Measurements from ENCODE around the gene CC2D1A. TPM values are rescaled to one million over a fixed set of nuclear protein-coding genes. Genes with fewer than 3 reads are reported as not detected.

CC2D1A gene
- polyA plus RNA-seq, 1 of the 3 experiments (the other 2 are of a cell fraction): 24.2 TPM

DNA sequence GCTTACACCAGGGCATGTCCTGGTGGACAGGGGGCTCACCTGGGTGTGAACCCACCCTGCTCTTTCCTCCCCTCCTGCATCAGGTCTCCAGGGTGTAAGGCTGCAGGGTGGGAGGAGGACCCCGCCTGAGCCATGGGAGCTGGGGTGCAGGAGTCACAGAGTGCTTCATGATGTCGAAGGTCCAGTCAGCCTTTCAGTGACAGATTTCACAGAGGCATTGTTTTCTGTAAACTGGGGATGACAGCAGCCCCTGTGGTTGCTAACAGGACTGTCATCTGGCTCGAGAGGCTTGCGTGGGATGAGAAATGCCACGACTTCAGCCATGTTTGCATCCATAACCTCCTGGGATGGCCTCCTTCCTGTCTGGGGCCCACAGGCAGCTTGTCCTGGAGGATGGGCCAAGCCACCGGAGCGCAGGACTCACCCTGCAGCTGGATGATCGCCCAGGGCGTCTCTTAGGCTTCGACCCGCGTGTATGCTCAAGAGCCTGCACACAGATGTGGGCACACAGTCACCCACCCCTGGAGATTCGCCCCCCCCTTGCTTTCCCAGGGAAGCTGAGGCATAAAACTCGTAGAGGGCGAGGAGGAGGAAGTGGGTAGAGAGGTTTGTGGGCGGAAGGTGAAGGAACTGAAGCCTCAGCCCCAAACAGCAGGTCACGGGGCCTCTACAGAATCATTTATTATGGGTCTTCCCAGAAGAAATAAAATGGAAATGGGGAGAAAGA lies 24.1 kb upstream of the CC2D1A start (continued):
- TF ChIP-seq REST (IDR thresholded peaks at IDR 0.05; ENCODE audit: low read depth, low read length): no peak

DNA sequence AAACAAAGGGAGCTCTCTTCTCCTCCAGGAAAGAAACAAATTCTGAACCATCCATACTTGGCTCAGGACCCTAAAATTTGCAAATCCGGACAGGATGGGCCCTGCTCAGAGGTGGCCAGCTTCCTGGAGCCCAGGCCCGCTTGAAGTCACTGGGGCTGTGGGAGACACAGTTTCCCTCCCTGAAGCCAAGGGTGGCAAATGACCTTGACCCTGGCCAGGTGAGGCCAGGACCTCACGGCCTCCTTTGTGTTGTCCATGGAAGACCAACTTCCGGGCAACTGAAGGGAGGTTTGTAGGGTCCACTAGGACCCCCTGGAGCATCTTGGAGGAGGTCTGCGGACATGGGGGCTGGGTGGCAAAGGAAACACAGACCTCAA lies 23.6 kb upstream of the CC2D1A start:
- H3K9me3 ChIP-seq: no peaks in the 10 kb centered on the region
- no peak overlapping the region for H3K27ac ChIP-seq (ENCODE audit: low read depth in 2 of 2, low read length in 1 of 2)
- H3K4me2 ChIP-seq: no peak overlapping the region
- no peaks in the 10 kb centered on the region for H4K20me1 ChIP-seq (ENCODE audit: insufficient read depth)
- H3K79me2 ChIP-seq (ENCODE audit: insufficient read depth): no peaks in the 10 kb centered on the region
- no peak overlapping the region for H3K4me3 ChIP-seq (ENCODE audit: low read depth in 2 of 2, low read length in 1 of 2)
- DNase-seq: no peak
- no peaks in the 10 kb centered on the region for H3F3A ChIP-seq (replicated peaks; ENCODE audit: insufficient read depth)
- no peaks in the 10 kb centered on the region for H3K9me2 ChIP-seq
- 80% methylated on average over 1 of the region's 5 CpGs for WGBS (ENCODE audit: low lambda C conversion rate)
- ChIA-PET POLR2A (interaction anchor here (1.0 kb wide), 1 partner anchor 10 kb away, joined by 3 read pairs; no protein-coding TSS in a partner anchor), CTCF (interaction anchor here (0.7 to 13.8 kb wide), 14 partner anchors 9 to 193 kb away, joined by 3 to 146 read pairs (median 8); partner anchors contain the start of genes IL27RA and MISP3)
- no peak overlapping the region for H3K9ac ChIP-seq
- no peak for TF ChIP-seq RXRA (IDR thresholded peaks at IDR 0.05; ENCODE audit: borderline replicate concordance, low read depth)
- no peak for TF ChIP-seq GABPA (IDR thresholded peaks at IDR 0.05; ENCODE audit: low read depth)
- no peak for TF ChIP-seq FOXJ3 (CRISPR knock-in tag; IDR thresholded peaks at IDR 0.05)
- TF ChIP-seq TAF1 (IDR thresholded peaks at IDR 0.05; ENCODE audit: borderline replicate concordance, low read depth, low read length): no peak
- no peak for TF ChIP-seq ELF1 (IDR thresholded peaks at IDR 0.05)
- no peak for TF ChIP-seq USF2 (IDR thresholded peaks at IDR 0.05; ENCODE audit: borderline replicate concordance, low read depth, low read length)
- TF ChIP-seq MXI1 (IDR thresholded peaks at IDR 0.05; ENCODE audit: low read depth, low read length): no peak
- no peak for TF ChIP-seq TEAD4 (IDR thresholded peaks at IDR 0.05; ENCODE audit: borderline replicate concordance, insufficient read depth)
- TF ChIP-seq GATA2 (CRISPR knock-in tag; IDR thresholded peaks at IDR 0.05): no peak
- TF ChIP-seq, protein P1, sequence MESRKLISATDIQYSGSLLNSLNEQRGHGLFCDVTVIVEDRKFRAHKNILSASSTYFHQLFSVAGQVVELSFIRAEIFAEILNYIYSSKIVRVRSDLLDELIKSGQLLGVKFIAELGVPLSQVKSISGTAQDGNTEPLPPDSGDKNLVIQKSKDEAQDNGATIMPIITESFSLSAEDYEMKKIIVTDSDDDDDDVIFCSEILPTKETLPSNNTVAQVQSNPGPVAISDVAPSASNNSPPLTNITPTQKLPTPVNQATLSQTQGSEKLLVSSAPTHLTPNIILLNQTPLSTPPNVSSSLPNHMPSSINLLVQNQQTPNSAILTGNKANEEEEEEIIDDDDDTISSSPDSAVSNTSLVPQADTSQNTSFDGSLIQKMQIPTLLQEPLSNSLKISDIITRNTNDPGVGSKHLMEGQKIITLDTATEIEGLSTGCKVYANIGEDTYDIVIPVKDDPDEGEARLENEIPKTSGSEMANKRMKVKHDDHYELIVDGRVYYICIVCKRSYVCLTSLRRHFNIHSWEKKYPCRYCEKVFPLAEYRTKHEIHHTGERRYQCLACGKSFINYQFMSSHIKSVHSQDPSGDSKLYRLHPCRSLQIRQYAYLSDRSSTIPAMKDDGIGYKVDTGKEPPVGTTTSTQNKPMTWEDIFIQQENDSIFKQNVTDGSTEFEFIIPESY (IDR thresholded peaks at IDR 0.05; ENCODE audit: borderline replicate concordance, low read depth): no peak
- no peak for TF ChIP-seq YY1 (IDR thresholded peaks at IDR 0.05; ENCODE audit: low read depth)
- TF ChIP-seq RFX5 (IDR thresholded peaks at IDR 0.05; ENCODE audit: low read length): no peak
- TF ChIP-seq, protein P2, sequence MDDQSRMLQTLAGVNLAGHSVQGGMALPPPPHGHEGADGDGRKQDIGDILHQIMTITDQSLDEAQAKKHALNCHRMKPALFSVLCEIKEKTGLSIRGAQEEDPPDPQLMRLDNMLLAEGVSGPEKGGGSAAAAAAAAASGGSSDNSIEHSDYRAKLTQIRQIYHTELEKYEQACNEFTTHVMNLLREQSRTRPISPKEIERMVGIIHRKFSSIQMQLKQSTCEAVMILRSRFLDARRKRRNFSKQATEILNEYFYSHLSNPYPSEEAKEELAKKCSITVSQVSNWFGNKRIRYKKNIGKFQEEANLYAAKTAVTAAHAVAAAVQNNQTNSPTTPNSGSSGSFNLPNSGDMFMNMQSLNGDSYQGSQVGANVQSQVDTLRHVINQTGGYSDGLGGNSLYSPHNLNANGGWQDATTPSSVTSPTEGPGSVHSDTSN (IDR thresholded peaks at IDR 0.05): no peak
- TF ChIP-seq MAX (IDR thresholded peaks at IDR 0.05; ENCODE audit: low read depth): no peak
- no peak for TF ChIP-seq SMC3 (IDR thresholded peaks at IDR 0.05; ENCODE audit: low read depth, low read length)
- no peak overlapping the region for H2AFZ ChIP-seq (ENCODE audit: low read depth)
- peaks cover 7 to 23% of the 10 kb centered on the region in 2 experiments; a peak in 3 of 4 replicates for H3K4me1 ChIP-seq (ENCODE audit: control insufficient read depth in 1 of 2, insufficient read depth in 2 of 2, low read depth in 1 of 2, low read length in 1 of 2)
- H3K36me3 ChIP-seq (replicated peaks in 1 of 2; ENCODE audit: control insufficient read depth in 1 of 2, insufficient read depth in 2 of 2, low read length in 1 of 2): no peaks in the 10 kb centered on the region
- H3K27me3 ChIP-seq (ENCODE audit: insufficient read depth): no peaks in the 10 kb centered on the region
